ENCODE results near the gene EZR.

EZR gene

DNA sequence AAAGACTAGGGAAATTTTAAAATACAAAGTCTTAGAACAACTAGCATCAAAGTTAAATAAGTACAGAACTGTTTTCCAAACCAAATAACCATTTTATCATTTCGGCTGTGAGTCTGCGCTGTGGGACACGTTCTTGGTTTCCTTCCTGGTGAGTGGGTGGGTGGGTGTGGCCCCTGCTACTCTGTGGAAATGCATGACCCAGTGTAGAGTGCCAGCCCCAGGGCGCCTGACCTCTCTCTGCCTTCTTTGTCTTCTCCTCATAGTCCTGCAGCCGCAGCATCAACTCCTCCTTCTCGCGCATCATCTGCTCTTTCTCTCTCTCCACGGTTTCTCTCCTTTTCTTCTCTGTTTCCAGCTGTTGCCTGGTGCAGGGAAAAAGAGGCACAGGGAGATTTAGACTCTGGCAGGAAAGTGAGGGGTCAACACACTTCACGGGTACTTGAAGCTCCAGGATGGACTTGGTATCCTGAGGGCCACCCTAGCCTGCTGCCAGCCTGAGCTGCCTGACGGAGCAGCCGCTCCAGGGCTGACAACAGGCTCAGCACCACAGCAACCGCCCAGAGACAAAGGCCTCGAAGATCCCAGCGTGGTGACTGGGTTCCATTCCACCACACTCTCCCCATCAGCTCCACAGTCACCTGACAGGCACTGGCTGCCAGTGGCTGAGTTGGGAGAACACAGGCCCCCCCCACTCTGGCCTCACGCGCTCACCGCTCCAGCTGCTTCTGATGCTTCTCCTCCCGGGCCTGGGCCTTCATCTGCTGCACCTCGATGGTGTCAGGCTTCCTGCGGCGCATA is 48.4 kb downstream of the EZR start:
- no peak for DNase-seq (ENCODE audit: low read depth)
- TF ChIP-seq, protein P1, sequence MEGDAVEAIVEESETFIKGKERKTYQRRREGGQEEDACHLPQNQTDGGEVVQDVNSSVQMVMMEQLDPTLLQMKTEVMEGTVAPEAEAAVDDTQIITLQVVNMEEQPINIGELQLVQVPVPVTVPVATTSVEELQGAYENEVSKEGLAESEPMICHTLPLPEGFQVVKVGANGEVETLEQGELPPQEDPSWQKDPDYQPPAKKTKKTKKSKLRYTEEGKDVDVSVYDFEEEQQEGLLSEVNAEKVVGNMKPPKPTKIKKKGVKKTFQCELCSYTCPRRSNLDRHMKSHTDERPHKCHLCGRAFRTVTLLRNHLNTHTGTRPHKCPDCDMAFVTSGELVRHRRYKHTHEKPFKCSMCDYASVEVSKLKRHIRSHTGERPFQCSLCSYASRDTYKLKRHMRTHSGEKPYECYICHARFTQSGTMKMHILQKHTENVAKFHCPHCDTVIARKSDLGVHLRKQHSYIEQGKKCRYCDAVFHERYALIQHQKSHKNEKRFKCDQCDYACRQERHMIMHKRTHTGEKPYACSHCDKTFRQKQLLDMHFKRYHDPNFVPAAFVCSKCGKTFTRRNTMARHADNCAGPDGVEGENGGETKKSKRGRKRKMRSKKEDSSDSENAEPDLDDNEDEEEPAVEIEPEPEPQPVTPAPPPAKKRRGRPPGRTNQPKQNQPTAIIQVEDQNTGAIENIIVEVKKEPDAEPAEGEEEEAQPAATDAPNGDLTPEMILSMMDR (conservative IDR thresholded peaks at IDR 0.05; ENCODE audit: low read depth, low read length), result no peak
- no peak overlapping the region for H3K4me3 ChIP-seq (ENCODE audit: low read depth, low read length)

DNA sequence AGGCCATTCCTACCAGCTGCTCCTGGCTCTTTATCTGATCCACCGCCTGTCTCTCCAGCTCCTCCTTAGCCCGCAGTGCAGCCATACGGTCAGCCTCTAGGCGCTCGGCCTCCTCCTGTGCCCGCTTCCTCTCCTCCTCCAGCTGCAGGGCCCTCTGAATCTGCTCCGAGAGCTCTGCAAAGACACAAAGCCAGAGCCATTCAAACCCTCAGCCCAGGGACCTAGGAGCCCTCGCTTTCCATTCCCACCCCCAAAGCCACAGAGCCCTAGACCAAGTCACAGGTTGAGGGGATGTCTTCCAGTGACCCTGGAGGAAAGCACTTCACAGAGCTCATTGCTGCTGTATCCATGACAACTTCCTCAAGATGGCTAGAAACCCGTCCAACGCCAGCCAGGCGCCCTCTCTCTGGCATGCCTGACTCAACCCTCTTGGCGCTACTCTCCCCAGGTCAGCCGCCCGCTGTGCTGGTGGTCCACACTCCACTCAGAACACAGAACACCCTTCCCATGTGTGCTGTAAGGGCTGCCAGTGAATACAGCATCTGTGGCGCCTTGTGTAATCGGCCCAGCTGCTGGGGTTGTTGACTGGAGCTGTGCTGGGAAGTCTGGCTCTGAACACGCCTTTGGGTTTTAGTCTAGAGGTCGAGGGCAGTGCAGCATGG is 49.3 kb downstream of the EZR start:
- peak; percentile 67 for DNase-seq (ENCODE audit: low read depth)
- H3K4me3 ChIP-seq (ENCODE audit: low read depth, low read length), result no peak overlapping the region
- TF ChIP-seq, protein P1 (conservative IDR thresholded peaks at IDR 0.05; ENCODE audit: low read depth, low read length), result peak; percentile 11

DNA sequence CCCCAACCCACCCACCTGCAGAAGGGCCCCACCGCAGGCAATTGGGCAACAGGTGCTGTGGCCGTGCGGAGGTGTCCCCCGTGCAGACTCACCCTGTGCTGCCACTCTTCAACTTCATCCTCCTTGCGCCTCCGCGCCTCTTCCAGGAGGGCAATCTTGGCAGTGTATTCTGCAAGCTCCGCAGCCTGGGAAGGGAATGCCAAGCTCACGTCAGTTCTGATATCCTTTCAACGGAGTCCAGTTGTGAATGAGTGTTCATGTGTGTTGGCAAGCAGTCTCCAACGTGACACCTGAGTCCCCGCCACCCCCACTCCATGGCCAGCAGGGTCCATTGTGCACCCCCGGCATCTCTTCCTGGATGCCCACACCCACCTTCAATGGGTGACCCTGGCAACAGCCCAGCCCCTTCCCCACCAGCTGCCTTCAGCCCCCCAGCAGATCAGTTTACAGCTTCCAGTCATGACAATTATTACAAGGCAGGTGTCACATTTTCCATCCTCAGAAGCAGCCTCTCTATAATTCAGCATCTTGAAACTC is 49.9 kb downstream of the EZR start:
- H3K4me3 ChIP-seq (ENCODE audit: low read depth, low read length), result no peak overlapping the region
- no peak for DNase-seq (ENCODE audit: low read depth)
- TF ChIP-seq, protein P1 (conservative IDR thresholded peaks at IDR 0.05; ENCODE audit: low read depth, low read length), result no peak

DNA sequence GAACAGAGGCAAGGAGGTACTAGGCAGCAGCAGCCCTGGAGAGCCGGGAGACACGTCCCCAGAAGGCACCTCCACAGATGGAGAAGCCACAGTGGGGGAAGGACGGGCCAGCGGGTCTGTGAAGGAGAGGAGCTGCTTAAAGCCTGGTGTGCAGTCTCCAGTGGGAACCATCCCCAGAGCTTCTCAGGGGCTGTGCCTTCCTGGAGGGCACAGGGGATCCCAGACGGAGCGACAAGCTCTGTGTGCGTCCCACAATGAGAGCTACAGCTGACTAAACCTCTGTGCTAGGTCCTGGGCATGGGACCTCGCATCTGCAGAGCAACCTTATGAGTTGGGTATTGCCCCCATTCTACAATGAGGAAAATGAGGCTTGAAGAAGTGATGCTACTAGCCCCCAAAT is 50.7 kb downstream of the EZR start:
- TF ChIP-seq, protein P1 (conservative IDR thresholded peaks at IDR 0.05; ENCODE audit: low read depth, low read length), result no peak
- no peak for DNase-seq (ENCODE audit: low read depth)
- no peak overlapping the region for H3K4me3 ChIP-seq (ENCODE audit: low read depth, low read length)

DNA sequence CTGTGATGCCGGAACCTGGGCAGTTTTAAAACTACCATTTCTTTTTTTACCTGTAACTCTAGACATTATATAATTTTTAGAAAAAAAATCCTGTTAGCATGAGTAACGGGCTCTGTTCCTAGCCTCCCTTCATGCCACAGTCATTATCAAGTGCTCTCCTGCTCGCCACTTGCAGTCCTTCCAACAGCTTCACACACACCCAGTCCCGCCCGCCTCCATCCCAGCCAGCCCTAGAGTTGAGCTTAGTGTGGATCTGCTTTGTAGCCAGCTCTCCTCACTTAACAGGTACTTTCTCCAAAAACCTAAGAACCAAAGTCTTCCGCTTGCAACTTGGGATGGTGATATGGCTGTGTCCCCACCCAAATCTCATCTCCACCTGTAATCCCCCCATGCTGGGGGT is 51.5 kb downstream of the EZR start:
- no peak overlapping the region for H3K4me3 ChIP-seq (ENCODE audit: low read depth, low read length)
- no peak for DNase-seq (ENCODE audit: low read depth)
- TF ChIP-seq, protein P1 (conservative IDR thresholded peaks at IDR 0.05; ENCODE audit: low read depth, low read length), result no peak

DNA sequence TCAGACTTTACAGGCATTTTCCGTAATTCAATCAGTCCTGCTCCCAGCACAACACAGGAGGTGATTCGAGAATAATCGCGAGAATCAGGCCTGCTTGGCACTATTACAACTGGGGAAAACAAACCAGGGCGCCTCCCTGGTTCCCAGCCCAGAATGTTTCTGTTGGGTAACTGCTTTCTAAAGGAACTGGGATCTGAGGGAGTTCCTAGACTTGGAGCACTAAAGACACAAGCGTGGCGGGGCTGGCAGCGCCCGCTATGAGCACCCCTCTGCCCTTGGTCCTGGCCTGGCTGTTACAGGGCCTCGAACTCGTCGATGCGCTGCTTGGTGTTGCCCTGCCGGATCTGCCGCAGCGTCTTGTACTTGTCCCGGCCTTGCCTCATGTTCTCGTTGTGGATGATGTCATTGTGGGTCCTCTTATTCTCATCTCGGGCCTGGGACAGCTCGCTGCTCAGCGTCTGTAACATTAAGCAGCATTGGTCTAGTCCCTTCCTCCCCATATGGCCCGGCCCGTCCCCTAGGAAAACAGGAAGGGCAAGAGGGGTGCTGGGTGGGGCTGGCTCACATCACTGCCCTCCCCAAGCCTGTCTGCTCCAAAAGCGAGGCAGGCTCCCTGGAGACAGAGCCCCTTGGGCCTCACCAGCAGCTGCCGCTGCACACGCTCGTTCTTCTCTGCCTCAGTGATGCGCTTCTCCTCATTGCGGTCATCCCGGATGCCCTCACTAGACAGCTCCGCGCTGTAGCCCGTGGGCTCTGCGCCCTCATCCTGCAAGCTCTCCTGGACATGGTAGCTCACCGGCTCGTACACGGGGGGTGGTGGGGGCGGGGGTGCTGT is 52.3 kb downstream of the EZR start:
- TF ChIP-seq, protein P1 (conservative IDR thresholded peaks at IDR 0.05; ENCODE audit: low read depth, low read length), result no peak
- no peak overlapping the region for H3K4me3 ChIP-seq (ENCODE audit: low read depth, low read length)
- DNase-seq (ENCODE audit: low read depth), result no peak

Measured in choroid plexus epithelial cell (primary cell).